ENCODE measurements around the gene CRIP2. TPM values are rescaled to one million over a fixed set of nuclear protein-coding genes. Genes with fewer than 3 reads are reported as not detected.
A peak's percentile ranks its signal among the peaks of the same experiment; 100 is the strongest.

Gene CRIP2
- total and polyA plus RNA-seq, 8 donors: 12.9 to 223 (median 28.9) TPM

- DNase-seq (peak in 2 of 6 donors; percentile 12 to 56), ATAC-seq (no peak), FAIRE-seq (no peak)
- Histone ChIP-seq H3K27me3 (no peaks in the 10 kb centered on the region), H3K4me1 (no peaks in the 10 kb centered on the region), H3K27ac (no peak overlapping the region), H3K4me3 (no peak overlapping the region), H3K9me3 (no peaks in the 10 kb centered on the region), H3K36me3 (peaks cover 0 to 38% (median 12%) of the 10 kb centered on the region in 3 donors)
- intact Hi-C loops (cut with DNase I): no loop called here
- WGBS, 2 donors: 92 to 94% methylated on average over 14 of the region's 14 CpGs
- TF ChIP-seq CTCF (IDR thresholded peaks at IDR 0.05): no peak
These were observed 20.8 kb upstream of the CRIP2 start for GRCh38 chr14:105453847-105454246.

- H3K27ac ChIP-seq: no peak overlapping the region
These were observed 19.5 kb upstream of the CRIP2 start for GRCh38 chr14:105455086-105455640.

GRCh38 chr14:105455766-105456660 is 18.6 kb upstream of the CRIP2 start:
- WGBS, 2 donors: 89 to 91% methylated on average over 22 of the region's 22 CpGs
- ATAC-seq (peak in 1 of 4 donors; percentile 5), DNase-seq (peak in 1 of 6 donors; percentile 60), FAIRE-seq (no peak)
- intact Hi-C loops (cut with DNase I): no loop called here
- Histone ChIP-seq H3K27ac (no peak overlapping the region), H3K4me1 (no peaks in the 10 kb centered on the region), H3K27me3 (no peaks in the 10 kb centered on the region), H3K36me3 (peaks cover 0 to 34% (median 7%) of the 10 kb centered on the region in 3 donors), H3K9me3 (no peaks in the 10 kb centered on the region), H3K4me3 (no peak overlapping the region)
- TF ChIP-seq CTCF (IDR thresholded peaks at IDR 0.05): no peak

More at GRCh38 chr14:105455086-105455640, 19.5 kb upstream of the CRIP2 start:
- DNase-seq (peak in 1 of 6 donors; percentile 18), FAIRE-seq (no peak), ATAC-seq (no peak)
- no peaks in the 10 kb centered on the region for H3K27me3 ChIP-seq
- H3K9me3 ChIP-seq: no peaks in the 10 kb centered on the region
- WGBS, 2 donors: 91 to 95% methylated on average over 22 of the region's 22 CpGs
- TF ChIP-seq CTCF (IDR thresholded peaks at IDR 0.05): no peak
- H3K36me3 ChIP-seq: peaks cover 0 to 35% (median 11%) of the 10 kb centered on the region in 3 donors
- no peak overlapping the region for H3K4me3 ChIP-seq
- H3K4me1 ChIP-seq: no peaks in the 10 kb centered on the region
- intact Hi-C loops (cut with DNase I): no loop called here

- Histone ChIP-seq H3K4me1 (no peaks in the 10 kb centered on the region), H3K36me3 (peaks cover 0 to 35% (median 7%) of the 10 kb centered on the region in 3 donors), H3K27me3 (no peaks in the 10 kb centered on the region), H3K27ac (no peak overlapping the region), H3K9me3 (no peaks in the 10 kb centered on the region), H3K4me3 (no peak overlapping the region)
- intact Hi-C loops (cut with DNase I): no loop called here
- ATAC-seq: peak in 1 of 4 donors; percentile 11
- FAIRE-seq: no peak
- peak in 2 of 6 donors; percentile 25 to 64 for DNase-seq
- 87 to 90% methylated on average over 22 of the region's 22 CpGs for WGBS, 2 donors
- no peak for TF ChIP-seq CTCF (IDR thresholded peaks at IDR 0.05)
These were observed 17.6 kb upstream of the CRIP2 start for GRCh38 chr14:105456736-105457617.

Measured in pancreas (tissue), 10 donors.